ENCODE data around the gene ZXDC.

ZXDC gene

DNA sequence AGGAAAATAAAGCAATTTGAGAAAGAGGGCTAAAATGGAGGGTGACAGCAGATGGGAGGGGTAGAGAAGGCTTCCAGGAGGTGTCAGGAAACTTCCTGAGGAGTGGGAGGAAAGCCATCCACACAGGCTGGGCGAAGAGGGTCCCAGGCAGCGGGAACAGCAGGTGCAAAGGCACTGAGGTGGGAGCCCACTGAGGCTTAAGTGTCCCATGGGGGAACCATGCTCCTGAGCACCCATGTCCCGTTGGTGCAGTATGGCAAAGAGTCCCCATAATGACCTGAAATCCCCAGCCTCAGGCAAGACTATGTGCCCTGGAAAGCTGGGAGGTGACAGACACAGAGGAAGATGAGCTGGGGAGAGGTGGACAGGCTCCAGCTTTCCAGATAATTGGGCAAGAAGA is 50.9 kb downstream of the ZXDC start:
- TF ChIP-seq, protein P1, sequence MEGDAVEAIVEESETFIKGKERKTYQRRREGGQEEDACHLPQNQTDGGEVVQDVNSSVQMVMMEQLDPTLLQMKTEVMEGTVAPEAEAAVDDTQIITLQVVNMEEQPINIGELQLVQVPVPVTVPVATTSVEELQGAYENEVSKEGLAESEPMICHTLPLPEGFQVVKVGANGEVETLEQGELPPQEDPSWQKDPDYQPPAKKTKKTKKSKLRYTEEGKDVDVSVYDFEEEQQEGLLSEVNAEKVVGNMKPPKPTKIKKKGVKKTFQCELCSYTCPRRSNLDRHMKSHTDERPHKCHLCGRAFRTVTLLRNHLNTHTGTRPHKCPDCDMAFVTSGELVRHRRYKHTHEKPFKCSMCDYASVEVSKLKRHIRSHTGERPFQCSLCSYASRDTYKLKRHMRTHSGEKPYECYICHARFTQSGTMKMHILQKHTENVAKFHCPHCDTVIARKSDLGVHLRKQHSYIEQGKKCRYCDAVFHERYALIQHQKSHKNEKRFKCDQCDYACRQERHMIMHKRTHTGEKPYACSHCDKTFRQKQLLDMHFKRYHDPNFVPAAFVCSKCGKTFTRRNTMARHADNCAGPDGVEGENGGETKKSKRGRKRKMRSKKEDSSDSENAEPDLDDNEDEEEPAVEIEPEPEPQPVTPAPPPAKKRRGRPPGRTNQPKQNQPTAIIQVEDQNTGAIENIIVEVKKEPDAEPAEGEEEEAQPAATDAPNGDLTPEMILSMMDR (conservative IDR thresholded peaks at IDR 0.05): no peak
- no peak overlapping the region for H3K27ac ChIP-seq

DNA sequence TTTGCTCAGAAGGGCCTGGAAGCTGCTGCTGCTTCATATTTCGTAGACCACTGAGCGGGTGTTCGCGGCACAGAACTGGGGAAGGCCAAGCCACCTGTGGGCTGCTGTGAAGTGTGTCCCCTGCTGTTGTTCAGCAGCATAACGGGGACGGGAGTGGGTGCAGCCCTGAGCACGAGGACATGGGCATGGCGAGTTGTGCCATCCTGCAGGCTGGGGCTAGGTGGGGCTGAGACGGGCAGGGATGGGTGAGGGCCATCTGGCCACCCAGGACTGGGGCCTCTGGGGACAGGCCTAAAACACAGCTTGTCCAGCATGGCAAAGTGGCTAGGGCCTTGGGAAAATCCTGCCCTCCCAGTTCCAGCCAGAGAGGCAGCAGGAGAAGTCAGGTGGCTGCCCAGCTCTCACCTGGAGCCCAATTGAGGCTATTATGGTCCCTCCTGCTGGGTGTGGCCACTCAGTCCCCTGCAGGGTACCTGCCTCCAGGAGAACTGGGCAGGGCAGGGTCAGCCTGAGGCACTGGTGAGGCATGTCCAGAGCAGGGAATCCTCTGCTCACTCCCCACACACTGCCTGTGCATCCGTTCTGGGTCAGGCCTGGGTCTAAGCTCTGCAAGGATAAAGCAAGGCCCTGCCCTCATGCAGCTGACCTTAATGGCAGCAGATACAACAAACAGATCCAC is 51.5 kb downstream of the ZXDC start:
- TF ChIP-seq, protein P1 (conservative IDR thresholded peaks at IDR 0.05): no peak

DNA sequence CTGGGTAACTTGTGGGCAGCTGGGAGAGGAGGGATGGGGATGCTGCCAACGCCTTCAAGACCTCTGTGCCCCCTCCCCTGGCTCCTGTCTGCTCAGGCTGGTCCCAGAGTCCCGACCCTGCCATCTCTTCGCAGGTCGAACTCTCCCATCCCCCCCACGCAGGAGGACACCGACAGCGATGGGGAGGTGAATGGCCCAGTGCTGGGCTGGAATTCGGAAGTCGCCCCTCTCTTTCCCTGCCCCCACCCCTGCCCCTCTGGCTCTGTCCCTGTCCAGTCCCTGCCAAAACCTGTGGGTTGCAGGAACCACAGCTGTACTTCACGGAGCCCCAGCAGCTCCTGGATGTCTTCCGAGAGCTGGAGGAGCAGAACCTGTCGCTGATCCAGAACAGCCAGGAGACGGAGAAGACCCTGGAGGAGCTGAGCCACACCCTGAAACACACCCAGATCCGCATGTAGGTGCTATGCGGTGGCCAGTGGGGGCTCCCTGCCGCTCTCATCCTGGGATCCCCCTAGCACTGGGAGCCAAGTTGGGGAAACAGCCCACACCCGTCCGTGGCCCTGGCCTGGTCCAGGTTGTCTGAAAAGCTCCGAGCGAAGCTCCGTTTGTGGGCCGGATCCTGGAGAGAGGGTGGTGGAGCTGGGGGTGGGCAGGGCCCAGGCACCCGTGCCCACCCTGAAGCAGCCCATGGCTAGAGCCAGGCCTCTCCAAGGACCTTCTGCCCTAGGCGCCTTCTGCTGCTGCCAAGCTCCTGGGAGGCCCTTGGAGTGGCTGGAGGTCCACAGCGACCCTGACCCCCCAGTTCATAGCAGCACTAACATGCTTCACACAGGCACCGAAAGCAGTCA is 52.3 kb downstream of the ZXDC start:
- TF ChIP-seq, protein P1 (conservative IDR thresholded peaks at IDR 0.05): no peak
- no peak overlapping the region for H3K27ac ChIP-seq

More for the DNA sequence above, 51.5 kb downstream of the ZXDC start:
- H3K27ac ChIP-seq: no peak overlapping the region

DNA sequence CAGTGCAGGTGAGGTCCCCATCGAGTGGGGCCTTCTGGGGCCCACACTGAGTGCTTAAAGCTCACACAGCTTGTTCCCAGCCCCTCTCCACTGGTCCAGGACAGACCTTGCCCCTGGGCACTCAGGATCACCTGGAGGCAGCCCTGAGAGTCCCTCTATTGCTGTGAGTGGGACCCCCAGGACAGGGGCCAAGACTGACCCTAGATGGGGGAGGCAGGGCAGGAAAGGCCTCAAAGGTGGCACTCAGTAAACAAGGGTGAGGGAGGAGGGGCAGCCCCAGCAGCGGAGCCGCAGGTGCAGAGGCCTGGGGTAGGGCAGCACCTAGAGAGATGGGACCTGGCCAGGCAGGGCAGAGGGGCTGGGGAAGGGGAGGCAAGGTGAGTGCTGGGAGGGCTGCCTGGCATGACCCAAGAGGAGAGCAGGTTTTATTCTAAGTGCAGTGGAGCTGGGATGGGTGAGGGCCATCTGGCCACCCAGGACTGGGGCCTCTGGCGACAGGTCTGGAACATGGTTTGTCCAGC is 53.1 kb downstream of the ZXDC start:
- H3K27ac ChIP-seq: no peak overlapping the region
- TF ChIP-seq, protein P1 (conservative IDR thresholded peaks at IDR 0.05): no peak

DNA sequence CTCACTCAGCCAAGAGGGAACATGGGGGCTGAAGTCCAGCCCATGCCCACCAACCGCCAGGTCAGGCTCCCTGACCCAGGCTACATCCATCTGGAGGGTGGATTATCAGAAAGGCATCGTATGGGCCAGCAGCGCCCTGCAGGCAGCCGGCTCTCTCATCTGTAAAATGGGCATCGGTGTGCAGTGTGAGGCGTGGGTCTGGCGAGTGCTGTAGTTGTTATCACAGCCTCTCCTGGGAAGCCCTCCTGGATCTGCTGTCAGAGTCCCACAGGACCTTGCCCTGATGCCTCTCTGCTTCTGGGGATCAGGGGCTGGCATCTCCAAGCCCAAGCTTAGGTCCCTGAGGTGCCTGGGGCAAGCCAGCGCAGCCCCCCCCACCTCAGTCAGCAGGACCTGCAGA is 53.6 kb downstream of the ZXDC start:
- no peak overlapping the region for H3K27ac ChIP-seq
- TF ChIP-seq, protein P1 (conservative IDR thresholded peaks at IDR 0.05): no peak

DNA sequence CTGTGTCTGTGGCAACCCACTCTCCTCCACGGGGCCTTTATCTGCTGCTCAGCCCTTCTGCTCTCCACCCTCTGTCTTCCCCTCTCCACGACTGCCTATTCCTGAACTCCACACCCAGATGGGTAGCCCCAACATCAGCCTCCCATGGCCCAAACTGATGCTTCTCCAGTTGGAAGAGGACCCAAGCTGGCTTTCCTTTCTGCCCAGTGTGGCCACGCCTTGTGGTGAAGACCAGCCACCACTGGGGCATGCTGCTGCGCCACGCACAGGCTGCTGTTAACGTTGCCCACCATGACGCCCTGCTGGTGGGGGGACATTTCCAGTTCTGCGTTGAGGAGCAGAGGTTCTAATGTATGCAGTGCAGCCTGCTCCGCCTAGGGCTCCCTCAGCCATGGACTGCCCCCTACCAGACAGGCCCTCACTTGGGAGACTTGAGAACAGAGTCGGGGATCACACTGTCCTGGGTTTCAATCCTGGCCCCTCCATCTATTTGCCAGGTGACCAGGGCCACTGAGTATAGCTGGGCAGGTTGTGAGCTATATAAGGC is 54.0 kb downstream of the ZXDC start:
- H3K27ac ChIP-seq: no peak overlapping the region
- TF ChIP-seq, protein P1 (conservative IDR thresholded peaks at IDR 0.05): no peak

Data from VCaP (cell line).